GM12891 (cell line): Measurements from ENCODE around the gene ABLIM2.

Experiments
- POLR2A ChIP-seq: IDR thresholded peaks from 2 replicates; pipeline ENCODE4 v1.6.1; 2011; ENCODE audit warnings: low read depth, low read length, control low read depth
- POLR2AphosphoS5 ChIP-seq: IDR thresholded peaks from 2 replicates; pipeline ENCODE4 v1.6.1; 2011; ENCODE audit warnings: low read depth, low read length, control low read depth
- SPI1 ChIP-seq: IDR thresholded peaks from 2 replicates; pipeline ENCODE4 v1.6.1; 2011; ENCODE audit warnings: low read depth, low read length, control low read depth

- TF ChIP-seq POLR2A (no peak), POLR2AphosphoS5 (no peak), SPI1 (no peak)
Measured at GRCh38 chr4:8021796-8022195, 136.8 kb downstream of the ABLIM2 start.
